HepG2 (cell line): ENCODE measurements around the gene PHYH. TPM values are rescaled to one million over a fixed set of nuclear protein-coding genes. Genes with fewer than 3 reads are reported as not detected.

Experiments used
- HMGXB3 ChIP-seq: sonication (generic); formaldehyde crosslinking; IDR thresholded peaks from 2 replicates; pipeline ENCODE4 v1.4.0; 2020; ENCODE audit warnings: missing genetic modification reagents, borderline replicate concordance
- RBAK ChIP-seq: sonication (generic); formaldehyde crosslinking; IDR thresholded peaks from 2 replicates; pipeline ENCODE4 v1.5.1; 2020; ENCODE audit warnings: mild to moderate bottlenecking, missing genetic modification reagents
- RBM22 ChIP-seq: fragments of 200-400 bp; formaldehyde crosslinking; optimal IDR thresholded peaks from 2 replicates; pipeline ENCODE3; 2017; ENCODE audit warnings: mild to moderate bottlenecking, low read length, moderate library complexity
- RCOR2 ChIP-seq: IDR thresholded peaks from 2 replicates; pipeline ENCODE4 v1.6.1; 2016; ENCODE audit warnings: missing biosample characterization, missing genetic modification reagents
- TERF1 ChIP-seq: sonication (generic); formaldehyde crosslinking; IDR thresholded peaks from 2 replicates; pipeline ENCODE4 v1.8.0; 2022; ENCODE audit warnings: mild to moderate bottlenecking, missing genetic modification reagents, moderate library complexity
- ZKSCAN1 ChIP-seq: fragments of 150-350 bp; IDR thresholded peaks from 2 replicates; pipeline ENCODE4 v1.6.1; 2014; ENCODE audit warnings: low read length
- ZNF501 ChIP-seq: sonication (generic); formaldehyde crosslinking; IDR thresholded peaks from 2 replicates; pipeline ENCODE4 v1.5.1; 2020; ENCODE audit warnings: mild to moderate bottlenecking, moderate library complexity, missing genetic modification reagents
- ZNF546 ChIP-seq: sonication (generic); formaldehyde crosslinking; conservative IDR thresholded peaks from 2 replicates; pipeline ENCODE4 v1.8.1; 2023; ENCODE audit warnings: mild to moderate bottlenecking, missing genetic modification reagents
- polyA plus RNA-seq, 8 experiments: library from polyadenylated mRNA; depleted of rRNA in 3 of 8; stranded (reverse) in 7 of 8; unstranded in 1 of 8; fragments of >200 nt; fragmentation: Illumina TruSeq in 4 of 8; extraction: Trizol in 4 of 8; gene quantifications; 2 replicates each; pipeline versions ENCODE4 v1.2.1 to v1.2.3, GENCODE V29; 2011 to 2016; ENCODE audit warnings: low read depth in 4 of 8, missing spikeins in 1 of 8, mixed read lengths in 1 of 8; ENCODE audit not compliant: insufficient read depth in 1 of 8
- total RNA-seq, 5 experiments: library from RNA; depleted of rRNA; stranded (reverse); fragments of >200 nt; fragmentation: Illumina TruSeq; extraction: Trizol; gene quantifications; 2 replicates each; pipeline ENCODE4 v1.2.3, GENCODE V29; 2016; ENCODE audit warnings: low read depth in 1 of 5
- TF ChIP-seq, protein P1 (sequence below): sonication (generic); formaldehyde crosslinking; IDR thresholded peaks from 2 replicates; pipeline ENCODE4 v1.5.0; 2020; ENCODE audit warnings: mild to moderate bottlenecking, missing genetic modification reagents, borderline replicate concordance

The PHYH gene
- total and polyA plus RNA-seq, 2 of the 13 experiments (the other 11 are each of a cell fraction or from before 2014, with no cell fraction given), result 27.2 to 34.5 TPM

- TF ChIP-seq, protein P1, sequence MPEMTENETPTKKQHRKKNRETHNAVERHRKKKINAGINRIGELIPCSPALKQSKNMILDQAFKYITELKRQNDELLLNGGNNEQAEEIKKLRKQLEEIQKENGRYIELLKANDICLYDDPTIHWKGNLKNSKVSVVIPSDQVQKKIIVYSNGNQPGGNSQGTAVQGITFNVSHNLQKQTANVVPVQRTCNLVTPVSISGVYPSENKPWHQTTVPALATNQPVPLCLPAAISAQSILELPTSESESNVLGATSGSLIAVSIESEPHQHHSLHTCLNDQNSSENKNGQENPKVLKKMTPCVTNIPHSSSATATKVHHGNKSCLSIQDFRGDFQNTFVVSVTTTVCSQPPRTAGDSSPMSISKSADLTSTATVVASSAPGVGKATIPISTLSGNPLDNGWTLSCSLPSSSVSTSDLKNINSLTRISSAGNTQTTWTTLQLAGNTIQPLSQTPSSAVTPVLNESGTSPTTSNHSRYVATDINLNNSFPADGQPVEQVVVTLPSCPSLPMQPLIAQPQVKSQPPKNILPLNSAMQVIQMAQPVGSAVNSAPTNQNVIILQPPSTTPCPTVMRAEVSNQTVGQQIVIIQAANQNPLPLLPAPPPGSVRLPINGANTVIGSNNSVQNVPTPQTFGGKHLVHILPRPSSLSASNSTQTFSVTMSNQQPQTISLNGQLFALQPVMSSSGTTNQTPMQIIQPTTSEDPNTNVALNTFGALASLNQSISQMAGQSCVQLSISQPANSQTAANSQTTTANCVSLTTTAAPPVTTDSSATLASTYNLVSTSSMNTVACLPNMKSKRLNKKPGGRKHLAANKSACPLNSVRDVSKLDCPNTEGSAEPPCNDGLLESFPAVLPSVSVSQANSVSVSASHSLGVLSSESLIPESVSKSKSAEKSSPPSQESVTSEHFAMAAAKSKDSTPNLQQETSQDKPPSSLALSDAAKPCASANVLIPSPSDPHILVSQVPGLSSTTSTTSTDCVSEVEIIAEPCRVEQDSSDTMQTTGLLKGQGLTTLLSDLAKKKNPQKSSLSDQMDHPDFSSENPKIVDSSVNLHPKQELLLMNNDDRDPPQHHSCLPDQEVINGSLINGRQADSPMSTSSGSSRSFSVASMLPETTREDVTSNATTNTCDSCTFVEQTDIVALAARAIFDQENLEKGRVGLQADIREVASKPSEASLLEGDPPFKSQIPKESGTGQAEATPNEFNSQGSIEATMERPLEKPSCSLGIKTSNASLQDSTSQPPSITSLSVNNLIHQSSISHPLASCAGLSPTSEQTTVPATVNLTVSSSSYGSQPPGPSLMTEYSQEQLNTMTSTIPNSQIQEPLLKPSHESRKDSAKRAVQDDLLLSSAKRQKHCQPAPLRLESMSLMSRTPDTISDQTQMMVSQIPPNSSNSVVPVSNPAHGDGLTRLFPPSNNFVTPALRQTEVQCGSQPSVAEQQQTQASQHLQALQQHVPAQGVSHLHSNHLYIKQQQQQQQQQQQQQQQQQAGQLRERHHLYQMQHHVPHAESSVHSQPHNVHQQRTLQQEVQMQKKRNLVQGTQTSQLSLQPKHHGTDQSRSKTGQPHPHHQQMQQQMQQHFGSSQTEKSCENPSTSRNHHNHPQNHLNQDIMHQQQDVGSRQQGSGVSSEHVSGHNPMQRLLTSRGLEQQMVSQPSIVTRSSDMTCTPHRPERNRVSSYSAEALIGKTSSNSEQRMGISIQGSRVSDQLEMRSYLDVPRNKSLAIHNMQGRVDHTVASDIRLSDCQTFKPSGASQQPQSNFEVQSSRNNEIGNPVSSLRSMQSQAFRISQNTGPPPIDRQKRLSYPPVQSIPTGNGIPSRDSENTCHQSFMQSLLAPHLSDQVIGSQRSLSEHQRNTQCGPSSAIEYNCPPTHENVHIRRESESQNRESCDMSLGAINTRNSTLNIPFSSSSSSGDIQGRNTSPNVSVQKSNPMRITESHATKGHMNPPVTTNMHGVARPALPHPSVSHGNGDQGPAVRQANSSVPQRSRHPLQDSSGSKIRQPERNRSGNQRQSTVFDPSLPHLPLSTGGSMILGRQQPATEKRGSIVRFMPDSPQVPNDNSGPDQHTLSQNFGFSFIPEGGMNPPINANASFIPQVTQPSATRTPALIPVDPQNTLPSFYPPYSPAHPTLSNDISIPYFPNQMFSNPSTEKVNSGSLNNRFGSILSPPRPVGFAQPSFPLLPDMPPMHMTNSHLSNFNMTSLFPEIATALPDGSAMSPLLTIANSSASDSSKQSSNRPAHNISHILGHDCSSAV (CRISPR knock-in tag), result no peak
- no peak for TF ChIP-seq ZNF546 (CRISPR knock-in tag)
- no peak for TF ChIP-seq TERF1 (CRISPR knock-in tag)
- no peak for TF ChIP-seq RBM22
- no peak for TF ChIP-seq ZKSCAN1
- TF ChIP-seq ZNF501, result peak; percentile 69; the same call in 1 of the 2 replicates
- TF ChIP-seq HMGXB3 (CRISPR knock-in tag), result no peak
- TF ChIP-seq RBAK, result no peak
- no peak for TF ChIP-seq RCOR2 (CRISPR knock-in tag)
Observed at GRCh38 chr10:13348216-13349017, 48.6 kb upstream of the PHYH start, which contains the start of gene SEPHS1 (continued).
